ENCODE data around the gene PTCD3.

PTCD3 gene

DNA sequence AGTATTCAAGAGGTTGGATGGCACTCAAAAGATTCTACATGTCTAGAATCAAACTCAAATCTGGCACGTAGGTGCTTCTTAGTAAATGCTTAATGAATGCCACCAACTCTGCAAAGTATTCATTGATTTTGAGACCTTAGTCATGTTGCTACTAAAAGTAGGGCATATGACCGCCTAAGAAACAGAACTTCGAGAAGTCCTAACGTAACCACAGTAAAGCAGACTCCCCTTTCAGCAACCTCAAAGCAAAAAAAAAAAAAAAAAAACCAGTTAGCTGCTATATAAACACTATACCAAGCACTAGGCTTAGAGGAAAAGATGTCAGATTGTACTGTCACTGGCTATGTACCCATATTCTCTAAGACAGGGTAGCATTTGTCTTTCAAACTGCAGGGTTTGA, 33.9 kb downstream of the PTCD3 start:
- TF ChIP-seq, protein P1, sequence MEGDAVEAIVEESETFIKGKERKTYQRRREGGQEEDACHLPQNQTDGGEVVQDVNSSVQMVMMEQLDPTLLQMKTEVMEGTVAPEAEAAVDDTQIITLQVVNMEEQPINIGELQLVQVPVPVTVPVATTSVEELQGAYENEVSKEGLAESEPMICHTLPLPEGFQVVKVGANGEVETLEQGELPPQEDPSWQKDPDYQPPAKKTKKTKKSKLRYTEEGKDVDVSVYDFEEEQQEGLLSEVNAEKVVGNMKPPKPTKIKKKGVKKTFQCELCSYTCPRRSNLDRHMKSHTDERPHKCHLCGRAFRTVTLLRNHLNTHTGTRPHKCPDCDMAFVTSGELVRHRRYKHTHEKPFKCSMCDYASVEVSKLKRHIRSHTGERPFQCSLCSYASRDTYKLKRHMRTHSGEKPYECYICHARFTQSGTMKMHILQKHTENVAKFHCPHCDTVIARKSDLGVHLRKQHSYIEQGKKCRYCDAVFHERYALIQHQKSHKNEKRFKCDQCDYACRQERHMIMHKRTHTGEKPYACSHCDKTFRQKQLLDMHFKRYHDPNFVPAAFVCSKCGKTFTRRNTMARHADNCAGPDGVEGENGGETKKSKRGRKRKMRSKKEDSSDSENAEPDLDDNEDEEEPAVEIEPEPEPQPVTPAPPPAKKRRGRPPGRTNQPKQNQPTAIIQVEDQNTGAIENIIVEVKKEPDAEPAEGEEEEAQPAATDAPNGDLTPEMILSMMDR (IDR thresholded peaks at IDR 0.05; ENCODE audit: control extremely low read depth, extremely low read depth, low read depth, missing control alignments): no peak
- ChIA-PET POLR2A (no interaction called here), CTCF (no interaction called here)
- DNase-seq (ENCODE audit: extremely low spot score): no peak

DNA sequence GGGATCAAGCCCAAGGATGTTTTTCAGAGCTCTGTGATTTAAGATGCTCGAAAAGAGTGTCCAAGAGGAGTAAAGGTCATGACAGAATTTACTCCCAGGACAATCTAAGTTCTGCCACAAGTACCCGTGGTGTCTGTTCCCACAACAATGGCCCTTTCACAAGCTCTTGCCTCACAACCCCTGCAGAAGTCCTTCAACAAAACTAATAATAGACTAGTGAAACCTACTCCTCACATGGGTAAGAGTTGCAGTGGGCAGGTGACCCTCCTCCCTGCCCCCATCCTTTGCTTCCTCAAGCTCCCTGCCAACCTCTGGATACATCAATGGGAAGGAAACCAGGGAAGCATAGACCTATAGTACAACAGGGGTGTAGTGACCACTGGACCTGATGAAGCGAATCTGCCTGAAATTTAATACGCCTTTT, 34.9 kb downstream of the PTCD3 start:
- CTCF ChIA-PET: no interaction called here
- TF ChIP-seq, protein P1 (IDR thresholded peaks at IDR 0.05; ENCODE audit: control extremely low read depth, extremely low read depth, low read depth, missing control alignments): no peak
- POLR2A ChIA-PET: interaction anchor here (0.7 kb wide), 1 partner anchor 12 kb away, joined by 6 read pairs; no protein-coding TSS in a partner anchor
- DNase-seq (ENCODE audit: extremely low spot score): no peak

DNA sequence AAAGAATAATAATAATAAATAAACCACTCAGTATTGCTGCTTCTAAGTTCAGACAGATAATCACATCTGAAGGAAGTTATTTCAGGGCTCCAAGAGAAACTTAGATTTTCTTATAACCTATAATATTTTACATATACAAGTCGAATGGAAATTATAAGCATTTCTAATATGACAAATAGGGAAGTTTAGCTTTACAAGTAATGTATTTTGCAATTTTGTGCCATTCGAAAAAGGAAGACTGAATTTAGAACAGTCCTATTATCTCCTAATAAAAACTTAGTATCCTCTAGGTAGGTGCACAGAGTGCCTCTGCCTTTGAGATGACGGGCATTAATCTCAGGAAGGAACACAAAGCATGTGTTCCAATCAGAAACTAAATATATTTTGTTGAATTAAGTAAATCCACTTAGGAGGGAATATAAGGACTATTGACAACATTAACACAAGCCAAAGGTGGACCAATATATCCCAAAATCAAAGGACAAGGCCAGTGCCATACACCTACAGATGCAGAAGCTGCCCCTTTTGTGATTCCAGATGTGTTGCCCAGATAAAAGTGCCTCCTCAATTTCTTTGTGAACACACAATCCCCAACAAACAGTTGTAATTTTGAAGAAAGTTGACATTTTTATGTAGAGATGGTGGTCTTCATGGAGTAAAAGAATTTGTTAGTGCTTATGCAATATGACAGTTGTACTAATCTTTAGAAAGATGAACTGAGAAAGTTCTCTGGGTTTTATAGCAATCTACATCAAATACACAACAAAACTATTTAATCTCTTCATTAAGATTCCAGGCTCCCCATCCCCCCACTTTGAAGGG, 36.6 kb downstream of the PTCD3 start:
- ChIA-PET CTCF (interaction anchor here (0.9 to 1.1 kb wide), 2 partner anchors 15 to 17 kb away, joined by 3 read pairs; no protein-coding TSS in a partner anchor), POLR2A (no interaction called here)
- no peak for DNase-seq (ENCODE audit: extremely low spot score)
- TF ChIP-seq, protein P1 (IDR thresholded peaks at IDR 0.05; ENCODE audit: control extremely low read depth, extremely low read depth, low read depth, missing control alignments): no peak

DNA sequence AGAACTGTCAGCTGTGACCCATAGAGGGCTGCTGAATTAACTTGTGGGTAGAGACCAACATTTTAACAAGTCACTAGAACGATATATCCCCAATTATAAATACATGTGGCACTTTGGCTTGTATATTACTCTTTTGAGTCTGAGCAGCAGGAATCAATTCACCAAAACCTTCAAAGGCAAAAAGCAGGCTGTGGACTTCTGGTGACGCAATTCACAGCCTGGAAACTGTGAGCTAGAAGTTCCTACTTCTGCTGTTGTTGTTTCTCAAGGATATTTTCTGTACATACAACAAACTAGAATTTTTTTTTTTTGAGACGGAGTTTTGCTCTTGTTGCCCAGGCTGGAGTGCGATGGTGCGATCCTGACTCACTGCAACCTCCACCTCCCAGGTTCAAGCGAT, 37.3 kb downstream of the PTCD3 start:
- DNase-seq (ENCODE audit: extremely low spot score): no peak
- ChIA-PET POLR2A (no interaction called here), CTCF (interaction anchor here (0.9 to 1.1 kb wide), 2 partner anchors 16 to 17 kb away, joined by 3 read pairs; no protein-coding TSS in a partner anchor)
- TF ChIP-seq, protein P1 (IDR thresholded peaks at IDR 0.05; ENCODE audit: control extremely low read depth, extremely low read depth, low read depth, missing control alignments): no peak

DNA sequence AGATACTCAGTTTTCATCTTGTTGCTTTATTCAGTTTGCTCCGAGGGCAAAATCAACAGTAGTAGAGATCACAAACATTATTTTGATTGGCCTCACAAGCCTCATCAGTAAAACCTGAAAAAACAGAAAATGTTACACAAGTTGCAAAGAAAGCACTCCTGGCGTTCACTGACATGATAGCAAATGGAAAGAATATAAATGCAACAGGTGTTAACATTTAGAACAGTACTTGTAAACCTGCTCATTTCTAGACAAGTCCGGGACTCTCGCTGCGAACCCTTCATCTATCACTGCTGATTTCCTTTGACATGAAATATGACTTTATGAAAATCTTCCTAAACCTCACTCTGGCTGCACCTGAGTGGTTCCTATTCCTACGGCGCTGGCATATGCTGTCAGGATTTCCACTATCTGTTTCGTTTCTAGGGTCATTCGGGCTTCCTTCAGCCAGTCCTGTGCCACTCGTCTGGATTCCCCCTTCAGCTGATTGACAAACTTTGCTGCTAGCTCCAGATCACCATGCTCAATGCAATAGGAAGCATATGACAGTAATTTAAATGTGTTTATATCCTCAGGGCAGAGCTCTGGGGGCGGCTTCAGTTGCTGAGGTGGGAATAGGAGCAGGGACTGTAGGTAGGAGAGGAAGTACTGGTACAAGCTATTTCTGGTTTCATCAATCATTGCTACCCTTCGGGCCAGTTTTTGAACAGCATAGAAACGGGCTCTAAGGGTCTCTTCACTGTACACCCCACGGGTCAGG, 38.1 kb downstream of the PTCD3 start:
- TF ChIP-seq, protein P1 (IDR thresholded peaks at IDR 0.05; ENCODE audit: control extremely low read depth, extremely low read depth, low read depth, missing control alignments): no peak
- ChIA-PET POLR2A (no interaction called here), CTCF (interaction anchor here (1.1 to 1.2 kb wide), 2 partner anchors 16 to 30 kb away, joined by 3 read pairs; no protein-coding TSS in a partner anchor)
- DNase-seq (ENCODE audit: extremely low spot score): no peak

DNA sequence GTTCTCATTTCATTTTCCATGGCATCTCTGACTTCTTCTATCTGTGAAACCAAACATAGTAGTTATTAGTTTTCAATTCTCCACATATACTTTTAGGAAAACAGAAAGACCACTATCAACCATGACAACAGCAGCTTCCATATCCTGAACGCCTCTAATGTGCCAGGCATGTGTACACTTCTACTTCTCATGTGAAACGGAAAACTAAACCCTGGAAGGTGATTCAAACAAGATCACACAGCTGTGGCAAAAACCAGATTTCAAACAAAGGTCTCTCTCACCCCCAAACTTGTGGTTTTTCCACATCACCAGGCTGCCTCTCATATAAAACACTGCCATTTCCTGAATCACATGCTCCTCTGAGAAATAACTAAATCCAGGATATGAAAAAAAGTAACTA, 41.8 kb downstream of the PTCD3 start:
- TF ChIP-seq, protein P1 (IDR thresholded peaks at IDR 0.05; ENCODE audit: control extremely low read depth, extremely low read depth, low read depth, missing control alignments): no peak
- CTCF ChIA-PET: interaction anchor here (0.9 to 1.5 kb wide), 4 partner anchors 10 to 49 kb away, joined by 3 to 5 read pairs (median 4); no protein-coding TSS in a partner anchor
- POLR2A ChIA-PET: no interaction called here
- DNase-seq (ENCODE audit: extremely low spot score): no peak

Measured in GM10248 (cell line).